SK-N-SH (cell line): ENCODE results near the gene CDKL4. TPM values are rescaled to one million over a fixed set of nuclear protein-coding genes. Genes with fewer than 3 reads are reported as not detected.
"Not testable (repeated sequence)": the region's sequence is repeated elsewhere in the genome, so short reads cannot be mapped to it uniquely, and the experiment has no call there.

Experiments used
- CTCF ChIA-PET: fragments of 300-600, 350-600 bp; formaldehyde crosslinking; extraction: SDS; loops from one replicate; lab custom pipeline; 2021; lab: Yijun Ruan, JAX
- POLR2A ChIA-PET: fragments of 350-600 bp; sonication (Branson Sonifier 250); formaldehyde crosslinking; extraction: SDS; loops from one replicate; lab custom pipeline; 2020; ENCODE audit warnings: antibody characterized with exemption, inconsistent platforms; lab: Yijun Ruan, JAX
- DNase-seq: peaks from one replicate; pipeline ENCODE4 v3.0.0; 2012
- H2AFZ ChIP-seq: fragments of 200-600 bp; sonication (generic); 2 replicates; pipeline ENCODE4 v1.8.1; 2016; ENCODE audit warnings: antibody characterized with exemption, mild to moderate bottlenecking, low read depth
- H3F3A ChIP-seq: fragments of 200-600 bp; sonication (generic); replicated peaks from 2 replicates; pipeline ENCODE3; 2016; ENCODE audit warnings: antibody characterized with exemption, mild to moderate bottlenecking; ENCODE audit not compliant: insufficient read depth
- H3K27ac ChIP-seq, 2 experiments: fragments of 200-500 bp in 1 of 2; fragments of 200-600 bp in 1 of 2; sonication (Bioruptor generic) in 1 of 2; sonication (generic), shearing (Covaris generic) in 1 of 2; 2 replicates each; pipeline versions ENCODE4 v1.5.1 to v1.6.1; 2014 to 2016; ENCODE audit warnings: low read depth in 2 of 2, inconsistent platforms in 1 of 2, low read length in 1 of 2, mild to moderate bottlenecking in 1 of 2, mixed read lengths in 1 of 2
- H3K27me3 ChIP-seq: fragments of 200-600 bp; sonication (generic), shearing (Covaris generic); 2 replicates; pipeline ENCODE4 v1.6.1; 2016; ENCODE audit warnings: mixed run types; ENCODE audit not compliant: insufficient read depth
- H3K36me3 ChIP-seq, 2 experiments: fragments of 200-500 bp in 1 of 2; fragments of 200-600 bp in 1 of 2; sonication (Bioruptor generic) in 1 of 2; sonication (generic) in 1 of 2; replicated peaks in 1 of 2; 2 replicates each; pipeline versions ENCODE3 to v1.5.1; 2014 to 2016; ENCODE audit warnings: low read length in 1 of 2, mild to moderate bottlenecking in 1 of 2; ENCODE audit not compliant: insufficient read depth in 2 of 2, control insufficient read depth in 1 of 2
- H3K4me1 ChIP-seq, 2 experiments: fragments of 200-500 bp in 1 of 2; fragments of 200-600 bp in 1 of 2; sonication (Bioruptor generic) in 1 of 2; sonication (generic), shearing (Covaris generic) in 1 of 2; 2 replicates each; pipeline versions ENCODE4 v1.5.1 to v1.6.1; 2014 to 2016; ENCODE audit warnings: low read depth in 1 of 2, low read length in 1 of 2, mixed run types in 1 of 2; ENCODE audit not compliant: insufficient read depth in 2 of 2, control insufficient read depth in 1 of 2
- H3K4me2 ChIP-seq: fragments of 200-600 bp; sonication (generic), shearing (Covaris generic); 2 replicates; pipeline ENCODE4 v1.6.1; 2017; ENCODE audit warnings: mixed run types
- H3K4me3 ChIP-seq, 2 experiments: fragments of 200-500 bp in 1 of 2; fragments of 200-600 bp in 1 of 2; sonication (Bioruptor generic) in 1 of 2; sonication (generic), shearing (Covaris generic) in 1 of 2; 2 replicates each; pipeline versions ENCODE4 v1.5.1 to v1.8.1; 2014 to 2016; ENCODE audit warnings: low read depth in 2 of 2, inconsistent platforms in 1 of 2, low read length in 1 of 2, mild to moderate bottlenecking in 1 of 2, mixed read lengths in 1 of 2, moderate library complexity in 1 of 2
- H3K79me2 ChIP-seq: fragments of 200-600 bp; sonication (generic); 2 replicates; pipeline ENCODE4 v1.8.1; 2017; ENCODE audit warnings: mild to moderate bottlenecking; ENCODE audit not compliant: insufficient read depth
- H3K9ac ChIP-seq: fragments of 200-600 bp; sonication (generic); 2 replicates; pipeline ENCODE4 v1.6.1; 2017; ENCODE audit warnings: mixed run types
- H3K9me2 ChIP-seq: fragments of 200-600 bp; sonication (generic); 2 replicates; pipeline ENCODE4 v1.6.1; 2017; ENCODE audit warnings: mixed run types
- H3K9me3 ChIP-seq: fragments of 200-600 bp; sonication (generic); 2 replicates; pipeline ENCODE4 v1.6.1; 2017; ENCODE audit warnings: mixed run types, mild to moderate bottlenecking, moderate library complexity
- H4K20me1 ChIP-seq: fragments of 200-600 bp; sonication (generic); 2 replicates; pipeline ENCODE4 v1.6.1; 2017; ENCODE audit warnings: mild to moderate bottlenecking, mixed run types; ENCODE audit not compliant: insufficient read depth
- CHD2 ChIP-seq: fragments of 150-350 bp; IDR thresholded peaks from 2 replicates; pipeline ENCODE4 v1.6.1; 2018; ENCODE audit warnings: low read length; ENCODE audit not compliant: partially characterized antibody
- EP300 ChIP-seq, 2 experiments: IDR thresholded peaks; 2 replicates each; pipeline versions ENCODE4 v1.4.0 to v1.6.1; 2012; ENCODE audit warnings: borderline replicate concordance in 1 of 2, low read depth in 1 of 2, low read length in 1 of 2
- FOSL2 ChIP-seq: IDR thresholded peaks from 2 replicates; pipeline ENCODE4 v1.4.0; 2012; ENCODE audit warnings: low read depth, mild to moderate bottlenecking, moderate library complexity, borderline replicate concordance
- FOXJ3 ChIP-seq: sonication (generic); formaldehyde crosslinking; IDR thresholded peaks from 2 replicates; pipeline ENCODE4 v1.5.1; 2020; ENCODE audit warnings: mild to moderate bottlenecking, missing genetic modification reagents
- FOXM1 ChIP-seq: IDR thresholded peaks from 2 replicates; pipeline ENCODE4 v1.4.0; 2012; ENCODE audit warnings: low read depth, mild to moderate bottlenecking
- GABPA ChIP-seq: IDR thresholded peaks from 2 replicates; pipeline ENCODE4 v1.4.0; 2012; ENCODE audit warnings: low read depth, mild to moderate bottlenecking
- JUND ChIP-seq: IDR thresholded peaks from 2 replicates; pipeline ENCODE4 v1.4.0; 2012
- MAX ChIP-seq: IDR thresholded peaks from 2 replicates; pipeline ENCODE4 v1.4.0; 2012; ENCODE audit warnings: low read depth
- MEF2A ChIP-seq: IDR thresholded peaks from 2 replicates; pipeline ENCODE4 v1.4.0; 2012; ENCODE audit warnings: low read depth, borderline replicate concordance
- NFIC ChIP-seq: IDR thresholded peaks from 2 replicates; pipeline ENCODE4 v1.4.0; 2012; ENCODE audit warnings: borderline replicate concordance
- PBX3 ChIP-seq: IDR thresholded peaks from 2 replicates; pipeline ENCODE4; 2012
- RFX5 ChIP-seq: IDR thresholded peaks from 2 replicates; pipeline ENCODE4 v1.6.1; 2012; ENCODE audit warnings: mild to moderate bottlenecking, improper control_type of control experiment, low read length
- RXRA ChIP-seq: IDR thresholded peaks from 2 replicates; pipeline ENCODE4 v1.4.0; 2012; ENCODE audit warnings: low read depth, mild to moderate bottlenecking, borderline replicate concordance
- SMC3 ChIP-seq: IDR thresholded peaks from 2 replicates; pipeline ENCODE4 v1.6.1; 2012; ENCODE audit warnings: low read depth, low read length, improper control_type of control experiment
- TAF1 ChIP-seq: IDR thresholded peaks from 2 replicates; pipeline ENCODE4 v1.6.1; 2012; ENCODE audit warnings: low read depth, mild to moderate bottlenecking, low read length, moderate library complexity, borderline replicate concordance
- TCF12 ChIP-seq: IDR thresholded peaks from 2 replicates; pipeline ENCODE4 v1.4.0; 2012
- TEAD4 ChIP-seq: IDR thresholded peaks from 2 replicates; pipeline ENCODE4 v1.4.0; 2012; ENCODE audit warnings: mild to moderate bottlenecking, borderline replicate concordance; ENCODE audit not compliant: insufficient read depth
- USF2 ChIP-seq: fragments of 150-350 bp; IDR thresholded peaks from 2 replicates; pipeline ENCODE4 v1.6.1; 2017; ENCODE audit warnings: antibody characterized with exemption, low read length, low read depth, borderline replicate concordance
- WGBS: methylation state at CpG from one replicate; pipeline ENCODE4 v1.1.6; 2017; ENCODE audit warnings: low lambda C conversion rate; 5-methylcytosine and 5-hydroxymethylcytosine counted together
- polyA plus RNA-seq, 3 experiments: library from polyadenylated mRNA; depleted of rRNA; stranded (reverse); fragments of >200 nt; gene quantifications; 2 replicates each; pipeline ENCODE4 v1.2.3, GENCODE V29; 2012

CDKL4 gene
- polyA plus RNA-seq, 1 of the 3 experiments (the other 2 are of a cell fraction) = 0.81 TPM

- peak; percentile 89 for TF ChIP-seq PBX3
- TF ChIP-seq TCF12 = peak; percentile 94
- TF ChIP-seq MAX = no peak; the same call in 1 of the 2 replicates
- no peak for TF ChIP-seq CHD2
- TF ChIP-seq, all 33 proteins: peak for 9
These were observed 102.2 kb downstream of the CDKL4 start (continued) for GRCh38 chr2:39141334-39142271.

- H3K4me3 ChIP-seq, H3K27me3 ChIP-seq, H3K4me2 ChIP-seq, H2AFZ ChIP-seq, H4K20me1 ChIP-seq, H3F3A ChIP-seq, H3K36me3 ChIP-seq, H3K9me3 ChIP-seq, H3K79me2 ChIP-seq, H3K9ac ChIP-seq, DNase-seq, H3K9me2 ChIP-seq, POLR2A ChIA-PET: not testable (repeated sequence)
- CTCF ChIA-PET = interaction anchor here (1.6 to 2.1 kb wide), 2 partner anchors 14 to 81 kb away, joined by 3 to 6 read pairs; no protein-coding TSS in a partner anchor
- H3K4me1 ChIP-seq = peaks cover 10 to 13% of the 10 kb centered on the region in 2 experiments; a peak in 3 of 4 replicates
- H3K27ac ChIP-seq = peak overlapping the region in 1 of 2 experiments; percentile 23; a peak in 1 of 4 replicates
- 96% methylated on average over 7 of the region's 7 CpGs for WGBS
These were observed 102.8 kb downstream of the CDKL4 start for GRCh38 chr2:39140948-39141333.

GRCh38 chr2:39140322-39140847, 103.4 kb downstream of the CDKL4 start:
- WGBS = 81% methylated on average over 3 of the region's 3 CpGs
- Histone ChIP-seq H4K20me1 (no peaks in the 10 kb centered on the region), H3K27ac (no peak overlapping the region), H3K4me1 (peaks cover 10 to 13% of the 10 kb centered on the region in 2 experiments; a peak in 3 of 4 replicates), H3K36me3 (no peaks in the 10 kb centered on the region), H3K27me3 (no peaks in the 10 kb centered on the region), H3K9me2 (no peaks in the 10 kb centered on the region), H3K4me3 (no peak overlapping the region), H3K79me2 (no peaks in the 10 kb centered on the region), H3K9ac (no peak overlapping the region), H2AFZ (no peak overlapping the region), H3F3A (no peaks in the 10 kb centered on the region), H3K4me2 (no peak overlapping the region), H3K9me3 (no peaks in the 10 kb centered on the region)
- ChIA-PET POLR2A (no interaction called here), CTCF (interaction anchor here (0.6 to 1.6 kb wide), 4 partner anchors 13 to 619 kb away, joined by 3 to 4 read pairs (median 3); no protein-coding TSS in a partner anchor)
- DNase-seq = no peak
- TF ChIP-seq SMC3 = no peak
- no peak for TF ChIP-seq EP300 (IDR thresholded peaks at IDR 0.05; ENCODE audit: borderline replicate concordance in 1 of 2, low read depth in 1 of 2, low read length in 1 of 2)
- TF ChIP-seq FOSL2 = no peak
- no peak for TF ChIP-seq TEAD4
- TF ChIP-seq USF2 = no peak
- TF ChIP-seq MEF2A = no peak
- no peak for TF ChIP-seq FOXJ3 (CRISPR knock-in tag)
- TF ChIP-seq JUND = no peak
- TF ChIP-seq TAF1 = no peak
- TF ChIP-seq GABPA = no peak
- no peak for TF ChIP-seq NFIC
- no peak for TF ChIP-seq FOXM1
- TF ChIP-seq RFX5 = no peak
- TF ChIP-seq RXRA = no peak
